Measurements from ENCODE around the gene PDILT. TPM values are rescaled to one million over a fixed set of nuclear protein-coding genes. Genes with fewer than 3 reads are reported as not detected.
A peak's percentile ranks its signal among the peaks of the same experiment; 100 is the strongest.

Gene PDILT
- total RNA-seq, 1 donor from 2014 or later = not detected

DNA sequence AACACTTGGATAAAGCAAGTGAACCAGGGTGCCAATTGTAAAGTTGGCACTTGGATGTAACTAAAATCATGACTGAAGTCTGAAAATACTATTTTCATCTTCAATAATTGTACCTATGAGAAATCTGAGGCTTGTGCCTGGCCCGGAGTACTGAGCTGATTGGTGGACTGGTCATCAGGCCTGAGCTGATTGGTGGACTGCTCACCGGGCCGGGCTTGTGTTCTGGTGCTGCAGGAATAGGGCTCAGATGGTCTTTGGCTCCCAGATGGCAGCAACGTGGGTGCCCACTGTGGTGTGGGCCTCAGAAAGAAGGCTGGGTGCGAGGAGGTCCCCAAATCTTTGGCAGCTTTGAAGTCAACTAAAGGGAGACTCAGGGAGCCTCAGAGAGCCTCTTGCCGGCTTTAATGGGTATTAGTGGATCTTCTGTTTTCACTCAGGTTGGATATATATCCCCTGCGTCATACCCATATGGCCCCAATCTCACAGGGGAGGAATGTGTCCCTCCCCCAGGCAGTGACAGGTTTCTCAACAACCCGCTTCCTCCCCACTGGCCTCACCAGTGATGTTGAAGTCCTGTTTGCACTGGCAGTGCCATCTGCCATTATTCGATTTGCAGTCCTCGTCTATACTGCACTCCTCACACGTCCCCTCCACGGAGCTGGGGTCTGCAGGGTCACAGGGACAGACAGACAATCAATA, 56.7 kb downstream of the PDILT start:
- H3K4me1 ChIP-seq (ENCODE audit: insufficient read depth, low read length) = no peaks in the 10 kb centered on the region
- no peaks in the 10 kb centered on the region for H3K79me2 ChIP-seq (ENCODE audit: insufficient read depth, low read length)
- Mint-ChIP-seq H3K9me3 (ENCODE audit: unreplicated experiment) (no peaks in the 10 kb centered on the region), H3K36me3 (ENCODE audit: low read depth, unreplicated experiment) (no peaks in the 10 kb centered on the region), H3K4me3 (ENCODE audit: unreplicated experiment) (no peak overlapping the region), H3K27me3 (ENCODE audit: low read depth, unreplicated experiment) (peaks cover 13% of the 10 kb centered on the region), H3K27ac (ENCODE audit: unreplicated experiment) (peak overlapping the region; percentile 58), H3K4me1 (ENCODE audit: low read depth, unreplicated experiment) (no peaks in the 10 kb centered on the region)
- no peaks in the 10 kb centered on the region for H3K36me3 ChIP-seq (ENCODE audit: insufficient read depth, low read length)
- H4K20me1 ChIP-seq (ENCODE audit: insufficient read depth, low read length) = no peaks in the 10 kb centered on the region
- H3K9ac ChIP-seq (ENCODE audit: low read length) = no peak overlapping the region
- FAIRE-seq (no peak), DNase-seq (ENCODE audit: low read depth) (no peak)
- no peak overlapping the region for H3K4me3 ChIP-seq (ENCODE audit: insufficient read depth, low read depth, low read length)
- H3K4me2 ChIP-seq (ENCODE audit: low read length) = no peak overlapping the region
- H2AFZ ChIP-seq (ENCODE audit: low read depth, low read length) = no peak overlapping the region
- no peak overlapping the region for H3K27ac ChIP-seq (ENCODE audit: low read depth, low read length)
- no peaks in the 10 kb centered on the region for H3K27me3 ChIP-seq (ENCODE audit: insufficient read depth, low read length)
- TF ChIP-seq, protein P1, sequence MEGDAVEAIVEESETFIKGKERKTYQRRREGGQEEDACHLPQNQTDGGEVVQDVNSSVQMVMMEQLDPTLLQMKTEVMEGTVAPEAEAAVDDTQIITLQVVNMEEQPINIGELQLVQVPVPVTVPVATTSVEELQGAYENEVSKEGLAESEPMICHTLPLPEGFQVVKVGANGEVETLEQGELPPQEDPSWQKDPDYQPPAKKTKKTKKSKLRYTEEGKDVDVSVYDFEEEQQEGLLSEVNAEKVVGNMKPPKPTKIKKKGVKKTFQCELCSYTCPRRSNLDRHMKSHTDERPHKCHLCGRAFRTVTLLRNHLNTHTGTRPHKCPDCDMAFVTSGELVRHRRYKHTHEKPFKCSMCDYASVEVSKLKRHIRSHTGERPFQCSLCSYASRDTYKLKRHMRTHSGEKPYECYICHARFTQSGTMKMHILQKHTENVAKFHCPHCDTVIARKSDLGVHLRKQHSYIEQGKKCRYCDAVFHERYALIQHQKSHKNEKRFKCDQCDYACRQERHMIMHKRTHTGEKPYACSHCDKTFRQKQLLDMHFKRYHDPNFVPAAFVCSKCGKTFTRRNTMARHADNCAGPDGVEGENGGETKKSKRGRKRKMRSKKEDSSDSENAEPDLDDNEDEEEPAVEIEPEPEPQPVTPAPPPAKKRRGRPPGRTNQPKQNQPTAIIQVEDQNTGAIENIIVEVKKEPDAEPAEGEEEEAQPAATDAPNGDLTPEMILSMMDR (IDR thresholded peaks at IDR 0.05; ENCODE audit: insufficient read depth, low read depth, low read length) = no peak
- TF ChIP-seq EZH2 (IDR thresholded peaks at IDR 0.05; ENCODE audit: insufficient read depth, low read length) = no peak
- H3K9me3 ChIP-seq (ENCODE audit: insufficient read depth, low read depth, low read length) = no peaks in the 10 kb centered on the region

DNA sequence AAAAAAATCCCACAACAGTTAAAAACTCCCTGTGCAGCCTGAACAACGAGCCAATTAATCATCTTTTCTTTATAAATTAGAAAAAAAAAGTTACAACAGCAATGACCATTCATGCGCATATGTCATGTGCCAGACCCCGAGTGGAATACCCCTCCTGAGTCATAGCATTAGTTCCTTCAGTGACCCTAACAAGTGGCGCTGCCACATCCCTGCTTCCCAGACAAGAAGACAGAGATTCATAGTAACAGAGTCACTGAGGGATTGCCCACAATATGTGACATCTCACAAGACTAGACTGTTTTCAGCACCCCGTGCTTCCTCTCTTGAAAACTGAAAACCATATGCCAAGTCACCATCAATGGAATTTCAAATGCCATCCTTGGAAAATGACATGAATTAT, 59.9 kb downstream of the PDILT start:
- Histone ChIP-seq H3K27ac (ENCODE audit: low read depth, low read length) (no peak overlapping the region), H3K4me3 (ENCODE audit: insufficient read depth, low read depth, low read length) (no peak overlapping the region), H4K20me1 (ENCODE audit: insufficient read depth, low read length) (no peaks in the 10 kb centered on the region), H3K27me3 (ENCODE audit: insufficient read depth, low read length) (no peaks in the 10 kb centered on the region), H3K4me1 (ENCODE audit: insufficient read depth, low read length) (no peaks in the 10 kb centered on the region), H3K9me3 (ENCODE audit: insufficient read depth, low read depth, low read length) (no peaks in the 10 kb centered on the region), H3K79me2 (ENCODE audit: insufficient read depth, low read length) (no peaks in the 10 kb centered on the region), H2AFZ (ENCODE audit: low read depth, low read length) (no peak overlapping the region), H3K4me2 (ENCODE audit: low read length) (no peak overlapping the region), H3K36me3 (ENCODE audit: insufficient read depth, low read length) (no peaks in the 10 kb centered on the region), H3K9ac (ENCODE audit: low read length) (no peak overlapping the region)
- DNase-seq (ENCODE audit: low read depth) = no peak
- H3K4me1 Mint-ChIP-seq (ENCODE audit: low read depth, unreplicated experiment) = no peaks in the 10 kb centered on the region
- H3K9me3 Mint-ChIP-seq (ENCODE audit: unreplicated experiment) = no peaks in the 10 kb centered on the region
- TF ChIP-seq, protein P1 (IDR thresholded peaks at IDR 0.05; ENCODE audit: insufficient read depth, low read depth, low read length) = no peak
- no peak for TF ChIP-seq EZH2 (IDR thresholded peaks at IDR 0.05; ENCODE audit: insufficient read depth, low read length)
- H3K4me3 Mint-ChIP-seq (ENCODE audit: unreplicated experiment) = no peak overlapping the region
- no peaks in the 10 kb centered on the region for H3K36me3 Mint-ChIP-seq (ENCODE audit: low read depth, unreplicated experiment)
- no peak for FAIRE-seq
- H3K27ac Mint-ChIP-seq (ENCODE audit: unreplicated experiment) = no peak overlapping the region
- H3K27me3 Mint-ChIP-seq (ENCODE audit: low read depth, unreplicated experiment) = peaks cover 1% of the 10 kb centered on the region

DNA sequence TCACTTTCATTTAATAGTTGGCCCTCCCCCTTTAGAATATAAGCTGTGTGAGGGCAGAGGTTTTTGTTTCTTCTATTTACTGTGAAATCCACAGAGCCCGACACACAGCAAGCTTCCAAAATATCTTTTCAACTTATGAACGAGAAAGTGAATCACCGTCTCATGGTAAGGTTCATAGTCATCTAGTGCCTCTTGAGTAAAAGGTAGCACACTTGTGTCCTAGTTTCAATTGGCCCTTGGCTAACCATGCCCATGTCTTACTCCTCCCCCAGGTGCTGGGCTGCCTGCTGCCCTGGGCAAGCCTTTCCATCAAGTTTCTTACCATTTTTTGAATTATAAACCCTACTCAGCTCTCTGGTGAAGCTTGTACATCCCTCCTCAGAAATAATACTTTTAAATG, 64.8 kb downstream of the PDILT start:
- no peaks in the 10 kb centered on the region for H3K4me1 ChIP-seq (ENCODE audit: insufficient read depth, low read length)
- no peaks in the 10 kb centered on the region for H3K9me3 Mint-ChIP-seq (ENCODE audit: unreplicated experiment)
- no peak overlapping the region for H2AFZ ChIP-seq (ENCODE audit: low read depth, low read length)
- DNase-seq (ENCODE audit: low read depth) (no peak), FAIRE-seq (no peak)
- H3K36me3 Mint-ChIP-seq (ENCODE audit: low read depth, unreplicated experiment) = no peaks in the 10 kb centered on the region
- TF ChIP-seq, protein P1 (IDR thresholded peaks at IDR 0.05; ENCODE audit: insufficient read depth, low read depth, low read length) = no peak
- no peak for TF ChIP-seq EZH2 (IDR thresholded peaks at IDR 0.05; ENCODE audit: insufficient read depth, low read length)
- H3K4me2 ChIP-seq (ENCODE audit: low read length) = no peak overlapping the region
- H4K20me1 ChIP-seq (ENCODE audit: insufficient read depth, low read length) = no peaks in the 10 kb centered on the region
- no peaks in the 10 kb centered on the region for H3K9me3 ChIP-seq (ENCODE audit: insufficient read depth, low read depth, low read length)
- no peak overlapping the region for H3K27ac ChIP-seq (ENCODE audit: low read depth, low read length)
- H3K4me1 Mint-ChIP-seq (ENCODE audit: low read depth, unreplicated experiment) = no peaks in the 10 kb centered on the region
- H3K27me3 Mint-ChIP-seq (ENCODE audit: low read depth, unreplicated experiment) = peaks cover 25% of the 10 kb centered on the region
- no peaks in the 10 kb centered on the region for H3K27me3 ChIP-seq (ENCODE audit: insufficient read depth, low read length)
- no peaks in the 10 kb centered on the region for H3K36me3 ChIP-seq (ENCODE audit: insufficient read depth, low read length)
- no peak overlapping the region for H3K4me3 ChIP-seq (ENCODE audit: insufficient read depth, low read depth, low read length)
- no peak overlapping the region for H3K9ac ChIP-seq (ENCODE audit: low read length)
- H3K27ac Mint-ChIP-seq (ENCODE audit: unreplicated experiment) = no peak overlapping the region
- no peaks in the 10 kb centered on the region for H3K79me2 ChIP-seq (ENCODE audit: insufficient read depth, low read length)
- no peak overlapping the region for H3K4me3 Mint-ChIP-seq (ENCODE audit: unreplicated experiment)

Data from astrocyte (in vitro differentiated cells and primary cell).